NCI-H2029 treated with DMSO at 0.1 percent for 48 hours (cell line): ENCODE results near the gene BCAS1.
"Not testable (repeated sequence)": the region's sequence is repeated elsewhere in the genome, so short reads cannot be mapped to it uniquely, and the experiment has no call there.

ENCODE experiments used
- DNase-seq: peaks from one replicate; lab custom pipeline; 2025; lab: John Stamatoyannopoulos, UW

Gene BCAS1

GRCh38 chr20:54017846-54018245, 52.5 kb downstream of the BCAS1 start:
- DNase-seq = no peak

GRCh38 chr20:54015496-54015895, 54.9 kb downstream of the BCAS1 start:
- no peak for DNase-seq

DNA sequence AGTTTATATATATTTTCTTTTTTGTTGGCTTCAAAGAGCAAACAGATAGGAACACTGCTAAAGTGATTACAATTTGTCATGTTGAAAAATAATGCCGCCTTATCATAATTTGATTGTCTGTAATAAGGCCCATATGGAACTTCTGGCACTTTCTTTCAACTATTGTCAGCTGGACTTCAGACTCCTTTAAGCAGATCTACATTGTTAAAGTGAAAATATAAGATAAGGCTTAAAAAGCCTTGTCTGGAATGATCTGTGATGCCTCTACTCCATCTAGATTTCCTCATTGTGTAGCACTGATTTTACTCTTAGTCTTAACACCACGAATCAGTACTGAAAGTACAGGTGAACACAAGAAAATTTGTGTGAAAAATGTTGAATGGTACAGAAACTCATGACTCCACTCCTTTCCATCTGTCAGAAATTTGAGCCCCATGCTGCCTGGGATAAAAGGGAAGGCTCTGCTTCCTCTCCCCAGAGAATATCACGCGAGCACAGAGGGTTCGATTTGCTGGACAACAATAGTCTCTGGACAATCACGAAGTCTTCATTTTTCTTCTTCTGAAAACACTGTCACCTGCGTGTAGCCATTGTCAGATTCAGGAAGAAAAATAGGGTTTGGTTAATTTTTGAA, 56.0 kb downstream of the BCAS1 start:
- no peak for DNase-seq

- no peak for DNase-seq
Measured at GRCh38 chr20:54013471-54013870, 56.9 kb downstream of the BCAS1 start.

GRCh38 chr20:54011346-54011745, 59.0 kb downstream of the BCAS1 start:
- no peak for DNase-seq

- not testable (repeated sequence) for DNase-seq
Measured at GRCh38 chr20:54006216-54006615, 64.2 kb downstream of the BCAS1 start.

DNA sequence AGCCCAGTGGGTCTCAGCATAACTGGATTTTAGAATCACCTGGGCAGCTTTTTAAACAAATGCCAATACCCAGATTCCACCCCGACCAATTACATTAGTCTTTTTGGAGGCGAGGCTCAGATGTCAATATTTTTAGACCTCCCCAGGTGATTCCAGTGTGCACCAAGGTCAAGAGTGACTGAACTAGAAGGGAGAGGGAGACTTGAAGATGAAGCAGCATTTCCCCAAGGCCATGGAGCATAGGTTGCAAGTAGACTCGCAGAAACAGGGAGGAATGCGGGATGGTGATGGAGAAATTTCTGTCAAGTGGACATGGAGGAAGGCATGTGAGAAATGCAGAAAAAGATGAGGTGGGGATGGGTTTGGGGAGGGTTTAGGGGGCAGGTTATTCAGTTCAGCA, 64.9 kb downstream of the BCAS1 start:
- DNase-seq = no peak

DNA sequence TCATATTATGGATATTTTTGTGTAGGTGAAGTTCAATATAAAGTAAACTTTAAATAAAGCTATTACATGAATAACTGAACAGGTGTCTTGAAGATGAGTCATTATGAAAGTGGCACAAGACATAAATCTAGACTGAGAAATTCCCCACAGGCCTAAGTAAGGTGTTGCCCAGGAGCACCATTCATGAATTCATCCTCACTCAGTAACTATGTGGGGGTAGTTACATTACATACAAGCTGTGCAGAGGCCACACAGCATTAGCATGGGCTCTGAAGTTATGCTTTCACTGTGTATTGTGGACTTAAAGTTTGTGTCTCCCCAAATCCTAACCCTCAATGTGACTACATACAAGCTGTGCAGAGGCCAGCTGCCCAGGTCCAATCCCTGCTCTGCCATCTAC, 65.9 kb downstream of the BCAS1 start:
- DNase-seq = no peak

DNA sequence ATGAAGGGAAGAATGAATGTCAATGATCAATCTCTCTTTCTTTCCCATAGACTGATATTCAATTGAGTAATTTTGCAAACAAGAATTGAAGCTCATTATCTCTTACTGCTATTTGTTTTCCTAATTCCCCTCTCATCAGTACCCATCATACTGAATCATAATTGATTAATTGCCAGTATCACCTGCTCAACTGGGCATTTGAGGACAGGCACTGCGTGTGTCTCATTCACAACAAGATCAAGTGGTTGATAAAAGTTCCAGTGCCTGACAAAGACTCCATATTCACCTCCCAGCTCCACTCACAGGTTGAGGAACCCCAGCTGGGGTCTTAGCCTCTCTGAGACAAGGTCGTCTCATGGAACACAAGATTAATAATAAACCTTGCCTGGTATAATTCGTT, 67.7 kb downstream of the BCAS1 start:
- no peak for DNase-seq

- no peak for DNase-seq
Measured at GRCh38 chr20:54002056-54002575, 68.3 kb downstream of the BCAS1 start.

- DNase-seq = no peak
Measured at GRCh38 chr20:54000914-54001313, 69.5 kb downstream of the BCAS1 start.

GRCh38 chr20:54000262-54000661, 70.1 kb downstream of the BCAS1 start:
- DNase-seq = no peak

GRCh38 chr20:53999077-53999476, 71.3 kb downstream of the BCAS1 start:
- no peak for DNase-seq

- no peak for DNase-seq
Measured at GRCh38 chr20:53996584-53997486, 73.6 kb downstream of the BCAS1 start.

GRCh38 chr20:53995949-53996348, 74.4 kb downstream of the BCAS1 start:
- no peak for DNase-seq

GRCh38 chr20:53994088-53994487, 76.3 kb downstream of the BCAS1 start:
- DNase-seq = no peak

DNA sequence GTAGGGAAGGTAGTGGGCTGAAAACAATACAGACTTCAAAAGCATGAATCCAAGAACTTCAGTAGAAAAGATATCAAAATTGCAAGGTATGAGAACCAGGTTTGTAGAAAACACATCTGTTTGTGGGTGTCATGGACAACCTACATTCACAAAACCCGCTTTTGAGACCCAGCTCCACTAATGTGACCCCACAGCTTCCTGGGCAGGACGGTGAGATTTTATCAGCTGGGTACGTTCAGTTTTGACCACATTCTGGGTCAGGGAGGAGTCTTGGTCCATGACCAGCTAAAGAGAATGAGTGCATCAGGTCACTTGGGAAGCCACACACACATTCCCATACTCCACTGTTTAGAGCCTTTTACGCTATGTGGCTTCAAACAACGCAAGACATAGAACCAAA, 77.1 kb downstream of the BCAS1 start:
- DNase-seq = no peak

GRCh38 chr20:53990768-53991450, 79.5 kb downstream of the BCAS1 start:
- no peak for DNase-seq

DNA sequence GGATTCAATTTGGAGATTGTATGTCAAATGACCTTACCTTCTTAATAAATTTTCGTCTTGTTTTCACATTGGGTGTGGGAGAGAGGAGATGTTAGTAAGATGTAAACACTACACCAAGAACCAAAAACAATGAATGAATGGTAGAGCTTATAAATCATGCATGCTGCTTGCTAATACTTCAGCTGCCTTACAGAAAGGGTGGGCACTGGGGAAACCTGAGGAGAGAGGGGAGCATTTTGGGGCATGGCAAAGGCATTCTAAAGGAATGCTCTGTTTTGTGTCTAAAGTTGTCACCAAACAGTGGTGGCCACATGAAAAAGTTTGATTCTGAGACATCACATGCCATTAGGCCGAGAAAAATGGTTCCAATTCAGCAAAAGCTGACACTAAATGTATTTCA, 80.4 kb downstream of the BCAS1 start:
- no peak for DNase-seq

- DNase-seq = no peak
Measured at GRCh38 chr20:53989401-53989800, 81.0 kb downstream of the BCAS1 start.

DNA sequence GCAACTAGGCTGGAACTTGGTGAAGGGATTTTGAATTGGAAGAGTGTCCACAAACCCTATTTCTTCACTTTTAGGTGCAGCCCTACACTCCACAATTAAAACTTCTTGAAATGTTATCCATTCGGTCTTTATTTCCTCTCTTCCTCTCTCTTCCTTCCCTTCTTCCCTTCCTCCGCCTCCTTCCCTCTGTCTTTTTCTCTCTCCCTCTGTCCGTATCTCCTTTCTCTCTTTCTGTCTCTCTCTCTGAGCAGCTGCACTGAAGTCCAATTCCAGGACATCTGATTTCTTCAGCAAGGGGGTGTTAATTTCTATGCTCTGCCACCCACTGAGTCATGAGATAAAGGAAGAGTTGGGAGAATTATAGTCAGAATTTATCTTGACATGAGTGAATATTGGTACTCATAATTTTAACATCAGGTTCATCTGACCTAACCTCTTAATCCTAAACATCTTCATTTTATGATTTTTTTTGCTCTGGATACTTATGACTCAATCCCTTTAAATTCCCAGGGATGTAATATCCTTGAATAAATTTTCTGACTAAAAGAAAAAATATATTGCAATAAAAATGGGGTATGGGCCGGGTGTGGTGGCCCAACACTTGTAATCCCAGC, 84.2 kb downstream of the BCAS1 start:
- no peak for DNase-seq

DNA sequence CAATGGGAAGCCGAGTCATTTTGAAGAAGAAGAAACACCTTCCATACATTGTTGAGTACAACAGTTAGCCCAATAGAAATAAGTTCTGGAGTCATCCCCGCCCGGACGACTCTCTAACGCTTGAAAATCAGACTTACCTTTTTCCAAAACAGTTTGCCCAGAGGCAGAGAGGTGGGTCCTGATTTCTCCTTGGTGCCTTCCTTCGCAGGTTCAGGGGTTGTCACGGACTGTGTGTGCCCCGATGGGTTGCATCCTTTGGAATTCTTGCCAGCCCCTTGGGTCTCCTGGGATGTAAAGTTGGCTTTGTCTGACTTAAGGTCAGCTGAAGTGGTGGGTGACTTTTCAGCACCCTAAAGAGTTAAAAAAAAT, 85.3 kb downstream of the BCAS1 start:
- no peak for DNase-seq
